GM23338 (cell line): ENCODE data around the gene CDKN2D. TPM values are rescaled to one million over a fixed set of nuclear protein-coding genes. Genes with fewer than 3 reads are reported as not detected.

Experiments used
- ATAC-seq: fragments of 200-7000 bp; cut with Tn5 transposase; 3 replicates; pipeline ENCODE4 v1.9.1; 2020
- DNase-seq: peaks from one replicate; pipeline ENCODE4 v3.0.0-alpha.2; 2015; ENCODE audit warnings: low spot score
- H2AFZ ChIP-seq: fragments of 200-600 bp; sonication (generic); 2 replicates; pipeline ENCODE4 v1.8.0; 2016; ENCODE audit warnings: antibody characterized with exemption, mild to moderate bottlenecking, moderate library complexity
- H3F3A ChIP-seq: fragments of 200-600 bp; sonication (generic); replicated peaks from 2 replicates; pipeline ENCODE4 v1.8.0; 2017; ENCODE audit warnings: antibody characterized with exemption, mixed run types, low read depth
- H3K27ac ChIP-seq: fragments of 200-600 bp; sonication (generic); 2 replicates; pipeline ENCODE4 v1.6.1; 2016; ENCODE audit warnings: low read depth
- H3K27me3 ChIP-seq: fragments of 200-600 bp; sonication (generic); 2 replicates; pipeline ENCODE4 v1.8.0; 2016; ENCODE audit warnings: mild to moderate bottlenecking, mixed run types, moderate library complexity; ENCODE audit not compliant: insufficient read depth
- H3K36me3 ChIP-seq: fragments of 200-600 bp; sonication (generic); 2 replicates; pipeline ENCODE4 v1.8.0; 2016; ENCODE audit warnings: mild to moderate bottlenecking; ENCODE audit not compliant: insufficient read depth
- H3K4me1 ChIP-seq: fragments of 200-600 bp; sonication (generic); 2 replicates; pipeline ENCODE4 v1.8.0; 2016; ENCODE audit warnings: mild to moderate bottlenecking, moderate library complexity; ENCODE audit not compliant: insufficient read depth
- H3K4me2 ChIP-seq: fragments of 200-600 bp; sonication (generic); 2 replicates; pipeline ENCODE4 v1.7.1; 2017; ENCODE audit warnings: mixed run types
- H3K4me3 ChIP-seq: fragments of 200-600 bp; sonication (generic); 2 replicates; pipeline ENCODE4 v1.6.1; 2016; ENCODE audit warnings: mixed run types
- H3K79me2 ChIP-seq: fragments of 200-600 bp; sonication (generic); replicated peaks from 2 replicates; pipeline ENCODE4 v1.8.0; 2017; ENCODE audit warnings: mild to moderate bottlenecking; ENCODE audit not compliant: insufficient read depth
- H3K9me2 ChIP-seq: fragments of 200-600 bp; sonication (generic); 2 replicates; pipeline ENCODE4 v1.8.0; 2017; ENCODE audit not compliant: insufficient read depth
- H4K20me1 ChIP-seq: fragments of 200-600 bp; sonication (generic); replicated peaks from 2 replicates; pipeline ENCODE4 v1.8.0; 2017; ENCODE audit warnings: mild to moderate bottlenecking; ENCODE audit not compliant: insufficient read depth
- H3K27ac Mint-ChIP-seq: 2 replicates; pipeline ENCODE4 v1.8.0; 2020; ENCODE audit warnings: inconsistent platforms, mild to moderate bottlenecking, moderate library complexity, mixed read lengths
- H3K27me3 Mint-ChIP-seq: 3 replicates; pipeline ENCODE4 v1.8.0; 2022; ENCODE audit warnings: low read depth, mild to moderate bottlenecking, moderate library complexity, mixed read lengths, inconsistent platforms; ENCODE audit not compliant: insufficient read depth, poor library complexity
- H3K36me3 Mint-ChIP-seq: 3 replicates; pipeline ENCODE4 v1.8.0; 2021; ENCODE audit warnings: low read depth, mild to moderate bottlenecking, inconsistent platforms, moderate library complexity, mixed read lengths
- H3K4me1 Mint-ChIP-seq: 3 replicates; pipeline ENCODE4 v1.8.0; 2020; ENCODE audit warnings: mild to moderate bottlenecking, inconsistent platforms, mixed read lengths
- H3K4me3 Mint-ChIP-seq: 3 replicates; pipeline ENCODE4 v1.8.0; 2021; ENCODE audit warnings: moderate library complexity, mild to moderate bottlenecking, inconsistent platforms, mixed read lengths
- H3K9me3 Mint-ChIP-seq: 3 replicates; pipeline ENCODE4 v1.8.0; 2020; ENCODE audit warnings: moderate library complexity, mild to moderate bottlenecking, inconsistent platforms, mixed read lengths
- CREB1 ChIP-seq: fragments of 250-450 bp; sonication (Bioruptor Pico); IDR thresholded peaks from 2 replicates; pipeline ENCODE4 v1.5.0; 2020; ENCODE audit warnings: low read depth, mild to moderate bottlenecking, moderate library complexity
- CTCF ChIP-seq, 2 experiments: fragments of 200-600 bp in 1 of 2; sonication (generic) in 1 of 2; conservative IDR thresholded peaks; 2 replicates each; pipeline versions ENCODE4 v1.5.1 to v1.6.1; 2016 to 2017; ENCODE audit warnings: antibody characterized with exemption in 2 of 2, low read depth in 2 of 2, mild to moderate bottlenecking in 2 of 2, moderate library complexity in 1 of 2
- ETS1 ChIP-seq: IDR thresholded peaks from 2 replicates; pipeline ENCODE4 v1.6.1; 2016; ENCODE audit warnings: antibody characterized with exemption
- EZH2 ChIP-seq: fragments of 200-600 bp; sonication (generic); IDR thresholded peaks from one replicate; pipeline ENCODE4 v1.8.0; 2017; ENCODE audit warnings: antibody characterized with exemption, mild to moderate bottlenecking, low read depth; ENCODE audit not compliant: unreplicated experiment
- EZH2phosphoT487 ChIP-seq: fragments of 200-600 bp; sonication (generic); IDR thresholded peaks from one replicate; pipeline ENCODE4 v1.8.1; 2018; ENCODE audit warnings: antibody characterized with exemption; ENCODE audit not compliant: unreplicated experiment
- JUNB ChIP-seq: IDR thresholded peaks from one replicate; pipeline ENCODE4 v1.6.1; 2016; ENCODE audit warnings: antibody characterized with exemption; ENCODE audit not compliant: unreplicated experiment
- NANOG ChIP-seq: IDR thresholded peaks from 2 replicates; pipeline ENCODE4 v1.6.1; 2016; ENCODE audit warnings: antibody characterized with exemption, borderline replicate concordance
- POLR2AphosphoS5 ChIP-seq: IDR thresholded peaks from 2 replicates; pipeline ENCODE4 v1.6.1; 2016; ENCODE audit warnings: antibody characterized with exemption, low read depth
- REST ChIP-seq: IDR thresholded peaks from one replicate; pipeline ENCODE4 v1.6.1; 2018; ENCODE audit warnings: antibody characterized with exemption; ENCODE audit not compliant: unreplicated experiment
- STAT1 ChIP-seq: IDR thresholded peaks from one replicate; pipeline ENCODE4 v1.6.1; 2016; ENCODE audit warnings: antibody characterized with exemption; ENCODE audit not compliant: unreplicated experiment
- ZNF114 ChIP-seq: fragments of 250-450 bp; sonication (Bioruptor Pico); IDR thresholded peaks from 2 replicates; pipeline ENCODE4 v1.5.0; 2020; ENCODE audit warnings: mild to moderate bottlenecking, moderate library complexity
- ZNF331 ChIP-seq: fragments of 250-450 bp; sonication (Bioruptor Pico); IDR thresholded peaks from 2 replicates; pipeline ENCODE4 v1.5.0; 2020; ENCODE audit warnings: low read depth, mild to moderate bottlenecking, moderate library complexity
- ZNF462 ChIP-seq: fragments of 250-450 bp; sonication (Bioruptor Pico); IDR thresholded peaks from 2 replicates; pipeline ENCODE4 v1.5.0; 2020; ENCODE audit warnings: mild to moderate bottlenecking, moderate library complexity
- polyA plus RNA-seq: library from polyadenylated mRNA; unstranded; fragments of >200 nt; fragmentation: Nextera tagmentation; extraction: Ambion mirVana; gene quantifications from 2 replicates; pipeline ENCODE4 v1.2.1, GENCODE V29; 2016
- total RNA-seq: library from RNA; depleted of rRNA; stranded (reverse); fragments of >200 nt; shearing (Covaris generic); gene quantifications from 2 replicates; pipeline ENCODE4 v1.2.3, GENCODE V29; 2014

Gene CDKN2D
- total and polyA plus RNA-seq, 2 experiments from 2014 or later: 1.4 to 4.0 TPM

GRCh38 chr19:10519421-10519820, 49.4 kb downstream of the CDKN2D start:
- Mint-ChIP-seq H3K36me3 (no peaks in the 10 kb centered on the region; the same call in 2 of the 3 replicates), H3K27ac (no peak overlapping the region), H3K4me1 (peaks cover 25% of the 10 kb centered on the region), H3K9me3 (no peaks in the 10 kb centered on the region; the same call in 2 of the 3 replicates), H3K27me3 (peaks cover 49% of the 10 kb centered on the region), H3K4me3 (peak overlapping the region; percentile 48; the same call in 2 of the 3 replicates)
- TF ChIP-seq STAT1: no peak
- no peak for TF ChIP-seq JUNB
- no peak for TF ChIP-seq EZH2
- no peak for TF ChIP-seq POLR2AphosphoS5
- TF ChIP-seq CREB1: no peak
- TF ChIP-seq ZNF114 (CRISPR knock-in tag): no peak
- TF ChIP-seq REST: no peak
- TF ChIP-seq CTCF (conservative IDR thresholded peaks at IDR 0.05; ENCODE audit: low read depth in 2 of 2): no peak
- TF ChIP-seq ETS1: no peak
- no peak for TF ChIP-seq ZNF462 (CRISPR knock-in tag)
- no peak for TF ChIP-seq ZNF331
- no peak for TF ChIP-seq EZH2phosphoT487
- TF ChIP-seq NANOG: no peak
- Histone ChIP-seq H3K4me3 (no peak overlapping the region), H3K79me2 (no peaks in the 10 kb centered on the region), H3K4me1 (peaks cover 16% of the 10 kb centered on the region), H3F3A (peaks cover 11% of the 10 kb centered on the region; the same call in 1 of the 2 replicates), H3K27ac (no peak overlapping the region), H4K20me1 (0 out of 2 replicates have a peak, but pooled peaks cover 5% of the 10 kb centered on the region), H2AFZ (no peak overlapping the region), H3K27me3 (peaks cover 59% of the 10 kb centered on the region), H3K36me3 (no peaks in the 10 kb centered on the region), H3K4me2 (no peak overlapping the region), H3K9me2 (no peaks in the 10 kb centered on the region)
- ATAC-seq (no peak), DNase-seq (no peak)
